Brain microvascular endothelial cell (primary cell): ENCODE results near the gene YY1.

Experiments used
- DNase-seq: peaks from one replicate; pipeline ENCODE4 v3.0.0-alpha.2; 2020
- H3K27ac ChIP-seq: fragments of 250-450 bp; sonication (Bioruptor Pico); 2 replicates; pipeline ENCODE4 v1.5.1; 2020; ENCODE audit warnings: mild to moderate bottlenecking, moderate library complexity
- H3K27me3 ChIP-seq: fragments of 250-450 bp; sonication (Bioruptor Pico); replicated peaks from 2 replicates; pipeline ENCODE4 v1.5.1; 2020; ENCODE audit warnings: mild to moderate bottlenecking
- H3K36me3 ChIP-seq: fragments of 250-450 bp; sonication (Bioruptor Pico); replicated peaks from 2 replicates; pipeline ENCODE4 v1.5.1; 2020; ENCODE audit warnings: mild to moderate bottlenecking
- H3K4me3 ChIP-seq: 2 replicates; pipeline ENCODE4 v1.5.1; 2011; ENCODE audit warnings: low read depth, mild to moderate bottlenecking, control low read depth, low read length, moderate library complexity
- in situ Hi-C: cut with HindIII; loops from 2 replicates; pipeline ENCODE4 v1.10.0; 2017; ENCODE audit warnings: low sequenced_read_pairs, low pct_ligation_motif_present
- TF ChIP-seq, protein P1 (sequence below): IDR thresholded peaks from 2 replicates; pipeline ENCODE4 v1.5.1; 2011; ENCODE audit warnings: low read depth, mild to moderate bottlenecking, moderate library complexity, low read length, control low read depth, inconsistent platforms; ENCODE audit errors: missing control alignments

YY1 gene

DNA sequence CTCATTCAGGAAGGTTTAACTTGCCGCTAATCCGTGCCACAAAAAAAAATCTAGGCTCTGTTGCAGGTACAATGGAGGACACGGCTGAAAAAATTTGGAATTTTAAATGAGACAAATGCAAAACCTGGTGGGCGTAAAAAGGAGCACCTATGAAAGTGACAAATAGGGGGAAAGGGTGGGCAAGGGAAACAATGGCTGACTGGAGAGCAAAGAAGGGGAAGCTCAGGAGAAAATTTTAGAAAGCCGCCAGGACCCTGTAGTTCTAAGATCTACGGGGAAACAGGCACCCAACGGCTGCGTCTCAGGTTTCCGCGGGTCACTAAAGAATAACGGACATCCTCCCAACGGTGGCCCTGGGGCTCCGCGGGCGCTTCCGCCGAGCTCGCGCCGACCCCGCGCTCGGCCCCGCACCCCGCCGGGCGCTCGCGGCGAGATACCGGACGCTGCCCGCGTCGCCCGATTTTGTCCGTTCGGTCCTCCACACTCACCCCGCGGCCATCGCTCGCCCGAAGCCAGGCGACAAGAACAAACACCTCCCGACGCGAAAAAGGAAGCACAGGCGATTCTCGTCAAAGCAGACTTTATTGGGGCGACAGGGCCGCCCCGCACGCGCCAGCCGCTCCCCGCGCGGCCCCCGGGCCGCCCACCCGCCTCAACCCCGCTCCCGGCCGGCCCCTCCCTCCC is 1.1 kb upstream of the YY1 start:
- in situ Hi-C loops = no loop called here
- Histone ChIP-seq H3K27ac (peak overlapping the region; percentile 87), H3K36me3 (no peaks in the 10 kb centered on the region), H3K4me3 (peak overlapping the region; percentile 80), H3K27me3 (no peaks in the 10 kb centered on the region)
- DNase-seq = no peak
- TF ChIP-seq, protein P1, sequence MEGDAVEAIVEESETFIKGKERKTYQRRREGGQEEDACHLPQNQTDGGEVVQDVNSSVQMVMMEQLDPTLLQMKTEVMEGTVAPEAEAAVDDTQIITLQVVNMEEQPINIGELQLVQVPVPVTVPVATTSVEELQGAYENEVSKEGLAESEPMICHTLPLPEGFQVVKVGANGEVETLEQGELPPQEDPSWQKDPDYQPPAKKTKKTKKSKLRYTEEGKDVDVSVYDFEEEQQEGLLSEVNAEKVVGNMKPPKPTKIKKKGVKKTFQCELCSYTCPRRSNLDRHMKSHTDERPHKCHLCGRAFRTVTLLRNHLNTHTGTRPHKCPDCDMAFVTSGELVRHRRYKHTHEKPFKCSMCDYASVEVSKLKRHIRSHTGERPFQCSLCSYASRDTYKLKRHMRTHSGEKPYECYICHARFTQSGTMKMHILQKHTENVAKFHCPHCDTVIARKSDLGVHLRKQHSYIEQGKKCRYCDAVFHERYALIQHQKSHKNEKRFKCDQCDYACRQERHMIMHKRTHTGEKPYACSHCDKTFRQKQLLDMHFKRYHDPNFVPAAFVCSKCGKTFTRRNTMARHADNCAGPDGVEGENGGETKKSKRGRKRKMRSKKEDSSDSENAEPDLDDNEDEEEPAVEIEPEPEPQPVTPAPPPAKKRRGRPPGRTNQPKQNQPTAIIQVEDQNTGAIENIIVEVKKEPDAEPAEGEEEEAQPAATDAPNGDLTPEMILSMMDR = no peak

DNA sequence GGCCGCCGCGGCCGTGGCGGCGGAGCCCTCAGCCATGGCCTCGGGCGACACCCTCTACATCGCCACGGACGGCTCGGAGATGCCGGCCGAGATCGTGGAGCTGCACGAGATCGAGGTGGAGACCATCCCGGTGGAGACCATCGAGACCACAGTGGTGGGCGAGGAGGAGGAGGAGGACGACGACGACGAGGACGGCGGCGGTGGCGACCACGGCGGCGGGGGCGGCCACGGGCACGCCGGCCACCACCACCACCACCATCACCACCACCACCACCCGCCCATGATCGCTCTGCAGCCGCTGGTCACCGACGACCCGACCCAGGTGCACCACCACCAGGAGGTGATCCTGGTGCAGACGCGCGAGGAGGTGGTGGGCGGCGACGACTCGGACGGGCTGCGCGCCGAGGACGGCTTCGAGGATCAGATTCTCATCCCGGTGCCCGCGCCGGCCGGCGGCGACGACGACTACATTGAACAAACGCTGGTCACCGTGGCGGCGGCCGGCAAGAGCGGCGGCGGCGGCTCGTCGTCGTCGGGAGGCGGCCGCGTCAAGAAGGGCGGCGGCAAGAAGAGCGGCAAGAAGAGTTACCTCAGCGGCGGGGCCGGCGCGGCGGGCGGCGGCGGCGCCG is 381 bp downstream of the YY1 start:
- TF ChIP-seq, protein P1 = no peak
- H3K27me3 ChIP-seq = no peaks in the 10 kb centered on the region
- no peaks in the 10 kb centered on the region for H3K36me3 ChIP-seq
- peak overlapping the region; percentile 88 for H3K4me3 ChIP-seq
- in situ Hi-C loops = no loop called here
- peak overlapping the region; percentile 89 for H3K27ac ChIP-seq
- DNase-seq = no peak

DNA sequence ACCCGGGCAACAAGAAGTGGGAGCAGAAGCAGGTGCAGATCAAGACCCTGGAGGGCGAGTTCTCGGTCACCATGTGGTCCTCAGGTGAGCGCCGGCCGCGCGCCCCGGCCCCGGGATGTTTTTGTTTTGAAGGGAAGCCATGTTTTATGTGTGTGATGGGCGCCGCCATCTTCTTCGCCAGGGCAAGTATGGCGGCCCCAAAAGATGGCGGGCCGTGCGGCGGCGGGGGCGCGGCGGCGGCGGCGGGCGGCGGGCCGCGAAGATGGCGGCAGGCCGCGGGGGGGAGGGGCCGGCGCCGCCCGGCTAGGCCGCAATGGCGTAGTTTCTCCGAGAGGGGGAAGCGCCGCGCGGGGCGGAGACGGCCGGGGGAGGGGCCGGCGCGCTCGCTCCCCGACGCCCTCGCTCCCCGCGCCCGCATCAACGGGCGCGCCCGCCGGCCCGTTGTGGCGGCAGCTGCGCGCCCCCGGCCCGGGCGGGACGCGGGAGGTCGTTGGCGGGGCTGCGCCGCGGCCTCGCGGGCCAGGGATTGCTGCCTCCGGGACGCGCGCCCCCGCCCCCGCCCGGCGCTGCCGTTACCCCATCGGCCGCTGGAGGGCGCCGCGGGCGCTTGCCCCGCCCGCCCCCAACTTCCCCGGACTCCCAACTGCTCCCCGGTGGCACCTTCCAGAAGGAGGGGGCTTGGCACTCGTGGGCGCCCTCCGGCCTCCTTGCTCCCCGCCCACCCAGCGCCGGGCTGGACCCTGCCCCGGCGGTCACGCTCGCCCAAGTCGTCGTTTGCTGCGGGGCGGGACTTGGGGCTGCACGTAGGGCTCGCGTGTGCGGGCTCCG is 1.1 kb downstream of the YY1 start:
- Histone ChIP-seq H3K27ac (peak overlapping the region; percentile 89), H3K27me3 (no peaks in the 10 kb centered on the region), H3K4me3 (peak overlapping the region; percentile 88), H3K36me3 (no peaks in the 10 kb centered on the region)
- TF ChIP-seq, protein P1 = peak; percentile 51
- in situ Hi-C loops = no loop called here
- peak; percentile 83 for DNase-seq

DNA sequence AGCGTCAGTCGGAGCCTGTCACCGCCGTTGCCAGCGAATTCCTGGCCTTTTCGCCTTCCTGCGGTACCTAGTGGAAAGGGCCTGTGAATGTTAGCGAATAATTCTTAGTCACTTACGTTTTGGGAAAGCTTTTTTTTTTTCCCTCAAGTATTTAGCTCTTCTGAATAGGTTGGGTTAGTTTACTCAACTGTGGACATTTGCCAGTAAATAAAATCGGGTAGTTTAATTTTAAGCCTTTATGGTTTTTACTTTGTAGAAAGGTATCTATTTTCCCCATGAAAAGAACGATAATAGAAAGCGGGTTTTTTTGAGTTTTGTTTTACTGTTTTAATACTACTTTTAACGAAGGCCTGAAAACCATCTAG is 1.7 kb downstream of the YY1 start:
- DNase-seq = no peak
- H3K27ac ChIP-seq = peak overlapping the region; percentile 89
- in situ Hi-C loops = no loop called here
- no peaks in the 10 kb centered on the region for H3K36me3 ChIP-seq
- H3K4me3 ChIP-seq = peak overlapping the region; percentile 88
- no peaks in the 10 kb centered on the region for H3K27me3 ChIP-seq
- TF ChIP-seq, protein P1 = no peak

DNA sequence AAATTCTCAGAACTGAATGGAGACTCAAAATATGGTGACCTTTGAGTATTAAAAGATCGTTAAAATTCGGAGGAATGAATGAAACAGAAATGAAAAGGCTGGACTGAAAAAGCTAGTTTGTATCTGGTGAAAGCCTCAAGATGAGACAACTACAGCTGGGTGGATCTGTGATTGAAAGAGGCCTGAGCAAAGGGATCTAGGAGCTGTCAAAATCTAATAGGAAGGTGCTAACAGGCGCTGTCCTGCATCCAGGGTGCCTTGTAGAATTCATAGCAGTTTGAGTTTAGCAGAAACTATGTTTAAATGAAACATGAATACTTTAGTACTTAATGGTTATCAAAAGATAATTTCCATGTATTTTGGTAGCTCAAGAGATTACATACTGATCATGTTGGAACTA is 2.3 kb downstream of the YY1 start:
- H3K4me3 ChIP-seq = peak overlapping the region; percentile 88
- H3K36me3 ChIP-seq = no peaks in the 10 kb centered on the region
- TF ChIP-seq, protein P1 = no peak
- DNase-seq = no peak
- no peaks in the 10 kb centered on the region for H3K27me3 ChIP-seq
- in situ Hi-C loops = no loop called here
- H3K27ac ChIP-seq = peak overlapping the region; percentile 89
